ENCODE measurements around the gene DDX3X.
"Not testable (repeated sequence)": the region's sequence is repeated elsewhere in the genome, so short reads cannot be mapped to it uniquely, and the experiment has no call there.

DDX3X gene

DNA sequence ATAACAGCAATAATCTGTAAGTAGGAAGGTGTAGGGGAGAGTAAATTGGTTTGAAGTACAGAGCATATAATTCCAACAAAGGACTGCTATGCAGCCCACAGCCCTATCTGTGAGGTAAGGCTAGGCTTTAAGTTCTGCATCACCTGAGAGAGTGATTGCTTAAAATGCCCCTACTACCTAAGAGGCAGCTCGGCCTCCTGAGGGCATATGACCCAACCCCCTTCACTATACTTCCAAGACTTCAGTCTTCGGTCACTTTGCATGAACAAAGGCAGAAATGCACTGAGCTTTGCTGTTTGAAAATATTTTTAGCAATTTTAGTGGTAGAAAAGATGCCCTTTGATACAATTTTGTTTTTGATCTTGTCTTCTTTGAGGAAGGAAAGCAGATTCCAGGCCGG, 4.9 kb upstream of the DDX3X start:
- DNase-seq (ENCODE audit: low read depth in 2 of 2), result no peak

DNA sequence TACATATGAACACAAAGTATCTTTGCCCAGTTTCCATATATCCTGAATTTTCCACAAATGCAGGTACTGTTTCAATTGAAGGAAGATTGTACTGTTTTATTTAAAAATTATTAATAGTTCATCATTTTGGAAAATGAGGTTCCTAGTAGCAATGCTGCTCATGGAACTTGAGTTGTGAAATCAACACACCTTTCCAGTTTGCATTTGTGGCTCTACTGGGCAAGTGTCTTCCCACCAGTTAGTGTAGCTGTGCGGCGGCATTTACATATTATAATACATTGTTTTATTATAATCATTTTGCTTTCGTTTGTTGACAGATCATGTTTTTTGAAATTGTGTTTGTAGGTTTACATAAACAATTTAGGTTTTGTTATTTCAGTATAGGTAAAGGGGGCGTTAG, 2.0 kb upstream of the DDX3X start:
- no peak for DNase-seq (ENCODE audit: low read depth in 2 of 2)

DNA sequence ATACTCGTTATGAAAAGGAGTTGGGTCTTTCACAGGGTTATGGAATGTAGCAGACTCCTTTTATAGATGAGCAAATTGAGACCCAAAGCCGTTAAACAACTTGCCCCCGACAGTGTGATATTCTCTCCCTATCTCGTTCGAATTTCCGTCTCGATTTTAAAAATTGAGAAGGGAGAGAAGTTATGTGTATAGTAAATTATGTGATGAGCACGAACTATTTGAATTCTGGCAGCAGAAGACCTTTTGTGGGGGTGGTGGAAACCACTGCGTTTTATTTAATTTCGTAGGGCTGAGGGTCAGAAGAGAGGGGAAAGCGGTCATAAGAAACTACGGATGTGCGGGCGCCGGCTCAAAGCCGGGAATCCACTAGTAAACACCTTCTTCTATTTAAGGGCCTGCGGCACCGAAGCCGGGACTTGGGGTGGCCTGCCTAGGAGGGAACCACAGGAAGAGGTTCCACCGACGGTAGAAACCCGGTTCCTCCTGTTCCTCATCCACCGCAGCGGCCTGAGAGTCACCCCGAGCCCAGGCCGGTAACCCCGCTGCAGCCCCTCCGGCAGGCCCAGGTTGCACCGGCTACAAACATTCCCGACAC, 1.5 kb upstream of the DDX3X start:
- DNase-seq (ENCODE audit: low read depth in 2 of 2), result no peak

DNA sequence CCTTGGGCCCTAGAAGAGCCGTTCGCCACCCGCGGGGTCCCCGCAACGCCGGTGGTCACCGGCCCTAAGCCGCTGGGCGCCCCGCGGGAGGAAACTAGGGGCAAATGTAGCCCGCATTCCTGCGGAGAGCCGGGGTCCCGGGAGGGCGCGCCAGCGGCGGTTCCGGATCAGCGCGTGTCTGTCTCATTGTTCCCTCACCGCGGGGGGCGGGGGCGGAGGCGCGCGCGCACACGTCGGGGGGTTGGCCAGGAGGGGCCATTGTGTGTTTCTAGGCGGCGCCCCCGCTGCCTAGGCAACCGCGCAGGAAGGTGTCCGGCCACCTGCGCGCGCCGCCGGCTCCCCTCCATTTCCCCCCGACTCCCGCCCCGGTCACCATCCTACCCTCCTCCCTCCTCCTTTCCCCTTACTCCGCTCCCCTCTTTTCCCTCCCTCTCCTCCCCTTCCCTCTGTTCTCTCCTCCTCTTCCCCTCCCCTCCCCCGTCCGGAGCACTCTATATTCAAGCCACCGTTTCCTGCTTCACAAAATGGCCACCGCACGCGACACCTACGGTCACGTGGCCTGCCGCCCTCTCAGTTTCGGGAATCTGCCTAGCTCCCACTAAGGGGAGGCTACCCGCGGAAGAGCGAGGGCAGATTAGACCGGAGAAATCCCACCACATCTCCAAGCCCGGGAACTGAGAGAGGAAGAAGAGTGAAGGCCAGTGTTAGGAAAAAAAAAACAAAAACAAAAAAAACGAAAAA, 789 bp upstream of the DDX3X start:
- DNase-seq (ENCODE audit: low read depth in 2 of 2), result peak; percentile 56 to 72

DNA sequence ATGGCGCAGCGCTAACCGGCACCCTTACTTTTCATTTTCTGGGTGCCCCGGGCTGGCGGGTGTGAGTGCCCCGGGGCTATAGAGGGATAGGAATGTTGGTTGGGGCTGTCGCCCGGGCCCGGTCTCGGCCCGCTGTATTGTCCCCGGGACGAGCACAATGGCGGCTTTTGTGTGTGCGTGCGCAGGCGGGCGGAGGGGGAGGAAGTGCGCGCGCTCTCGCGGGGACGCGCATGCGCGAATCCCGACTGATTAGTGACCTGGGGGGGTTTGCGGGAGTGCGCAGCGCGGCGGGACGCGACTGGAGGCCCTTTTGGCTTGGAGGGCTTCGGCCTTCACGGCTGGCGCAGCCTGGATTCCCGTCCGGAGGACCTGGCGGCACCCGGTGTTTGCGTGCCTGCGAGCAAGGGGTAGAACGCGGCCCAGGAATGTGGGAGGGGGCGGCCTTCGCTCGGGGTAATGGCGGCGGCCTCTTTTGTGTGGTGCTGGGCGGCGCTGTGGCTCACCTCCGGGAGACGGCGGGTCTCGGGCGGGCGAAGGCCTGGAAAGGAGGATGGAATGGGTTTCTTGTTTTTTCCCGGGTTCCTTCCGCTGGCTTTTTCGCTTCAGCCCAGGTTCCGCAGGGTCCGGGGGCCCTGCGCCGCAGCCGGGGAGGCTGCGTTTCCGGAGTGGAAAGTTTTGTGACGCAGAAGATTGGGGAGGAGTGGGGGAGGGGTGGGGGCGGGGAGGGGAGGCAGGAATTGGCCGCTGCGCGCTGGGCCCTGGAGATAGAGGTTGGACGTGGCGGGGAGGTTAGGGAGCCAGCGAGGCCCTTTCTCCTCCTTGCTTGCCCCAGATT, 618 bp downstream of the DDX3X start:
- DNase-seq (ENCODE audit: low read depth in 2 of 2), result peak; percentile 50 to 52

DNA sequence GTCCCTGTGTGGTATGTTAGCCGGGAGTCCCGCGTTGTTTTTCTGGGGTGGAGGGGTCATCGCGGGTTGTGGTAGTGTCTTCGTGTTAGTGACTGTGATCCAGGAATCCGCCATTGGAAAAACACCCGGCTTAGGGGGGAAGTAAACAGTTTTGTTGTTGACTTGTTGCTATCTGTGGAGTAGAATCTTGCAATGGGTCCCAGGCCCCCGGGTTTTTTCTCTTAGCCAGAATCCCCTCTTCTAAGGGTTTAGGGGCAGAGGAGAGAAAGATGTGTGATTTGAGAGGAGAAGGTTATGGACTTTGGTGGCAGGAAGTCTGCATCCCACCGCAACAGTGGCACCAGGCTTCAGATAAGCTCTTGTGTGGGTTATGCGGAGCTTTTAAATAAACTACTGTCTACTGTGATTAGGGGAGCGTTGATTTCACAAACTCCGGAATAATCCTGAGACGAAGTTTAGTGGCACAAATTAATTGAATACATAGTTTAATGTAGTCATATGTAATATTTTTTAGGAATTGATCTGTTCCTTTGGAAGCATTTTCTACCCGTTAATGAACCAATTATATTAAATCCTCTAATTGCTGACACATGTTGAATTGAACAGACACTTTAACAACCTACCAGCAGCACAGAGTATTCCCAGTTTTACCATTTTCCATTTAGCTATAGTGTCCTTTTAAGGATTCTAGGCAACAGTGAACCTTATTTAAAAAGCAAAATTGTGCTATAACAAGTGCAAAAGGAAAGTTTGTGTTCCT, 1.4 kb downstream of the DDX3X start:
- DNase-seq (ENCODE audit: low read depth in 2 of 2), result no peak

DNA sequence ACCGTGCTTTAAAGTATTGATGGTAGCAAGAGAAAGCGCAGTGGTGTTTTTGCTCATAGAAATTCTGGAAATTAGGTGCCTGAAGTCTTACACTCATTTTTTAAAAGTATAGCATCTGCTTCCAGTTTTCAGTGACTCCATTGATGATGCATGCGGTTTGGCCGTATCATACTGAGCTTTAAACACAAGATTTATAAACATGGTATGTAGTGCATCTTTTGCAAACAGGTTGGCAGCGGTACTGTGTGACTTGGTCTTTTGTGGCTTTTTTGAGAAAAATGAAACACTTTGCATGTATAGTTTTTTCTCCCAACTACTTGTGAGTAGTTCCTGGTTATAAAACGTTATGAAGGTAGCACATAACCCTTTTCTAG, 2.0 kb downstream of the DDX3X start:
- no peak for DNase-seq (ENCODE audit: low read depth in 2 of 2)

DNA sequence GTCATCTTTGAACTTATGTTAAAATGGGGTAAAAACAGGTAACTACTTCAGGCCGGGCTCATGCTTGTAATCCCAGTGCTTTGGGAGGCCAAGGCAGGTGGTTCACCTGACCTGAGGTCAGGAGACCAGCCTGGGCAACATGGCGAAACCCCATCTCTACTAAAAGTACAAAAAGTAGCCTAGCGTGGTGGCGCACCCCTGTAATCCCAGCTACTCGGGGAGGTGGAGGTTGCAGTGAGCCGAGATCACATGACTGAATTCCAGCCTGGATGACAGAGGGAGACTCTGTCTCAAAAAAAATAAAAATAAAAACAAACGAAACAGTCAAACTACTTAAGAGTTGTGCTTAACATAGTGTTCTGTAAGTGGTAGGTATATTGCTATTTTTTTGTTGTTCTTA, 2.5 kb downstream of the DDX3X start:
- no peak for DNase-seq (ENCODE audit: low read depth in 2 of 2)

DNA sequence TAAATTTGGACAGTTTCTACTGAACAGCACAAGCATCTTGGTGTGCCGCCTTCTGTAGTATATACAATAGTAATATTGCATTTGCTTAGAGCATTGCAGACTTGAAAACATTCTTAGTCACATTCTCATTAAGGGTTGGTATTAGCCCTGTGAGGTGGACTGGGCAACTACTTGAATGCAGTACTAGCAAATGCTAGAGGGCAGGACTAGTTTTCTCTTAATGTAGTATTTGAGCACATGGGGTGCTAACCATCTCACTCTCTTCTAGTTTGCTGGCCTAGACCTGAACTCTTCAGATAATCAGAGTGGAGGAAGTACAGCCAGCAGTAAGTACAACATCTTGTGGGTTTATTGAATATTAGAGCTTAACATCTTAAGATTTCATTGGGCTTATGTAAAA, 3.2 kb downstream of the DDX3X start:
- no peak for DNase-seq (ENCODE audit: low read depth in 2 of 2)

DNA sequence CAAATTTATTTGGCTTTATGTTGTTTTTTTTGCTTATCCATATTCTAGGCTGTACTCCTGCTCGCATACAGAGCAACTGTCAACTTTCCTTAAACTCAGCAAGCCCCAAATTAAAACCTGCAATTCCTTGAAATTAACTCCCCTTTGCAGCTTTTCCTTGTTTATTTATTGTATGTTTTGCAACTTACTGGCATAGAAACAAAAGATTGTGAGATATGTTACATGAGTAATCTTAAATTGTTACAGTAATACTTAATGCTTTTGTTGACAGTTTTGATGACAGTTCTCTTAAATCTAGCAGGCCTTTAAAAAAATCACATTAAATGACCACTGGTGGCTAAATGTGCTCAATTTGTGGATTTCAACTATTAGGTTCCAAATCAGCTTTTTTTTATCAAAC, 4.5 kb downstream of the DDX3X start:
- no peak for DNase-seq (ENCODE audit: low read depth in 2 of 2)

DNA sequence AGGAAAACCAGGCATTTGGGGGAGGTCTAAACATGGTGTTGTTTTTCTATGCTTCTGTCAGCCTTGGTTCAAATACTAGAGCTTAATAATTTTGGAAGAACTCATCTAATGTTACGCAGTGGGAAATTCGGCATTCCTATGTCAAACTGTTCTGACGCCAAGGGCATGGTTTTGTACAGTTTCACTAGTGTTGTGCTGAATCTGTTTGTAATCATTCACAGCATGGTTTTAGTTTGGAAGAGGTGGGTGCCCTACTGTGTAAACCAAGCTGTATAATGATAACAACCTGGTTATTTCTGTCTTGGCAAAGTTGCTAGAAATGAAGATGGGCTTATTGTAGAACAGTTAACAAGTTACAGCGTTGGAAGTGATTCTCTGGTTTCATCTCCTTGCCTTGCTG, 5.2 kb downstream of the DDX3X start:
- no peak for DNase-seq (ENCODE audit: low read depth in 2 of 2)

DNA sequence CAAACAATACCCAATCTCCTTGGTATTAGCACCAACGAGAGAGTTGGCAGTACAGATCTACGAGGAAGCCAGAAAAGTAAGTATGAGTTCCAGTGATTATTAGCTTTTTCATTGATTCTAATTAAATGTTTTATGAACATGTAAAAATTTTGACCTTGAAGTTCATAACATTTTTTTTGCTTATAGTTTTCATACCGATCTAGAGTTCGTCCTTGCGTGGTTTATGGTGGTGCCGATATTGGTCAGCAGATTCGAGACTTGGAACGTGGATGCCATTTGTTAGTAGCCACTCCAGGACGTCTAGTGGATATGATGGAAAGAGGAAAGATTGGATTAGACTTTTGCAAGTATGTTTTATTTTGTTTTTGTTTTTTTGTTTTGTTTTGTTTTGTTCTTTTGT, 10.1 kb downstream of the DDX3X start:
- DNase-seq (ENCODE audit: low read depth in 2 of 2), result no peak

DNA sequence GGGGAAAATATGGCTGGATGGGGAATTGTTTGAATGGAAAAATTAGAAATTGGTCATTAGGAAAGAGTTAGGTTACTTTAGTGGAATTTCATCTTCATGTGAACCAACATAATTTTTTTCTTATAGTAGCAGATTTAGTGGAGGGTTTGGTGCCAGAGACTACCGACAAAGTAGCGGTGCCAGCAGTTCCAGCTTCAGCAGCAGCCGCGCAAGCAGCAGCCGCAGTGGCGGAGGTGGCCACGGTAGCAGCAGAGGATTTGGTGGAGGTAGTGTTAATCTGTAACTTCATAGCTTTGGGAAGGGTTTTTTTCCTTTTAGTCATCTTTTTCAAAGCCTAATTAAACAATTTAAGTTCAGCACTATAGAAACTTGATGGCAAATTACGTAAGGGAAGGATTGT, 13.2 kb downstream of the DDX3X start:
- no peak for DNase-seq (ENCODE audit: low read depth in 2 of 2)

DNA sequence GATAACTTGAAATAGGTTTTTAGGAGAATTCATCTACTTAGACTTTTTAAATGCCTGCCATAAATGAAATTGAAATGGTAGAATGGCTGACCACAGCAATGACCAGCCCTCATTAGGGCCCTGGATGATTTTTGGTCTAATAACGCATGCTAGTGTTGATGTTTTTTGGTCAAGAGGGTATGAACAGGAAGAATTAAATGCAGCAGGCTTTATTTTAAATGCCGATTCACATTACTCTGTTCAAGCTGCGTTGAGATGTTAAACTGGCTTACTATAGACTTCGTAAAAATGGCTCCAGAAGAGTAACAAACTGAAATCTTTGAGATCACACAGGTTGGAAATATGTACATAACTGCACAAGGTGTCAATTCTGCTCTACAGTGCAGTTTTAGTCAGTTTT, 14.6 kb downstream of the DDX3X start:
- DNase-seq (ENCODE audit: low read depth in 2 of 2), result no peak

DNA sequence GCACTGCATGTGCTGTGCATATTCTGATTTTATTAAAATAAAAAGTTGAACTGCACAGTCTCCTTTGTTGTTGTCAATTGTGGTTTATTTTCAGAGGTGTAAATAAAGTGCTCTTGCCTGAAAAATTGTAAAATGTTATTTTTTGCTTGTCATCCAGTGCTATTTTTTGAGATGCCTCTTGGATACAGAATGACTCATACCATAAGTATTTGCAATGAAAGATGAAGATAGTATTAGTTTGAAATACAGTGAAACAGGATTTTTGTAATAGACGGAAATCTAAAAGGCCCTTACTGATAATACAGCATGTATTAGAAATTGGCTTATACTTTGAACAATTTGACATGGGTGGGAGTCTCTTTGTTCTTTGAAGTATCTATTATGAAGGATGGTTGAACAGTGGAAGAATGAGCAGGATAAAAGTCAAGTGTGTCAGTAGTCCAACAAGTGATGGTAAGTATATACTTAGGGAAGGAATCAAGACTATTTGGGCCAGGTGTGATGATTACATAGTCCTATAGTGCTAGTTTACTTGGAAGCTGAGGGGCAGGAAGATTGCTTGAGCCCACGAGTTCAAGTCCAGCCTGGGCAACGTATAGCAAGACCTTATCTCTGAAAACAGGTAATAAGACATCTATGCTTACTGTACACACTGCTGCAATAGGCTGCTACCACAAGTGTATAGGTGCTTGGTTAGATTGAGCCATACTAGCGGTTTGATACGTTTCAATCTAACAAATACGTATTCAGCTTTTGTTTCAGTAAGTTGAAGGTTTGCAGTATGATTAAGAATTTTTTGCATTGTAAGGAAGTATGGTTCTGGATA, 16.4 kb downstream of the DDX3X start:
- DNase-seq (ENCODE audit: low read depth in 2 of 2), result no peak

DNA sequence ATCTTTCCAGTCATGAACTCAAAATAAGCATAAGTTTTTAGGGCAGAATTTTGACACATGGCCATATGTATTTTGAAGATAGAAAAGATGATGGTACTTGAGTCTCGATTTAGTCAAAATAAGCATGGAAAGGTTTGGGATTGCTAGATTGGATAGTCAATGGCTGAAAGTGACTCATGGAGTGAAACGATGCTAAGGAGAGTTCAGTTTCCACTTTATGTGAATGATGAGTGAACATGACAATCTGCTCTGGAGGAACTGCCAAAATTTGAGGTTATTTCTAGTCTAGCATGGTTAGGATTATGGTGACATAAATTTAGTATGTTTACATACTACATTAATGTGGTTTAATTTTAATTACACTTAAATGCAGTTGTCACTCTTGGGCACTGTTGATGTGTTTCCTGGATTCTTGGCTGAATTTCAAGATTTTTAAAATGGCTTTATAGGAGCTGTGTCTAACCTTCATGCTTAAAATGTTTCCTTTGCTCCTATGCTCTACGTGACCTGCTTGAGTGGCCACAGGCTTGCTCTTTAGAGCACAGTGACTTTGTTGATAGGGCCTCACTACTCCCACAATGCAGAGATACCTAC, 17.1 kb downstream of the DDX3X start:
- DNase-seq (ENCODE audit: low read depth in 2 of 2), result no peak

DNA sequence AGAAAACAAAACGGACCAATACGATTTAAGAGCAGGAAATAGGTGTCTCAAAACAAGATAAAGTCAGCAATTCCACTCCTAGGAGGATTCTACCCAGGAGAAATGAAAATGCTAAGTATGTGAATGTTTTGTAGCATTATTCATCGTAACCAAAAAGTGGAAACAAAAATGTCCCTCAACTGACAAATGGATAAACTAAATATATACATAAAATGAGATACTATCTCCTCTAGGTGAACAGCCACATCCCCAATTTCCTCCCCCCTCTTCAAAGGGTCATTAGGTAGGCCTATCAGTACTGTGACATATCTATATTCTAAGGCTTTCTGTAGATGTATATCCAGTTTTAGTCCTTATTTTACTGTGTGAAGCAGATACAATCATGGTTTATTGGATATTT, 18.0 kb downstream of the DDX3X start:
- no peak for DNase-seq (ENCODE audit: low read depth in 2 of 2)

DNA sequence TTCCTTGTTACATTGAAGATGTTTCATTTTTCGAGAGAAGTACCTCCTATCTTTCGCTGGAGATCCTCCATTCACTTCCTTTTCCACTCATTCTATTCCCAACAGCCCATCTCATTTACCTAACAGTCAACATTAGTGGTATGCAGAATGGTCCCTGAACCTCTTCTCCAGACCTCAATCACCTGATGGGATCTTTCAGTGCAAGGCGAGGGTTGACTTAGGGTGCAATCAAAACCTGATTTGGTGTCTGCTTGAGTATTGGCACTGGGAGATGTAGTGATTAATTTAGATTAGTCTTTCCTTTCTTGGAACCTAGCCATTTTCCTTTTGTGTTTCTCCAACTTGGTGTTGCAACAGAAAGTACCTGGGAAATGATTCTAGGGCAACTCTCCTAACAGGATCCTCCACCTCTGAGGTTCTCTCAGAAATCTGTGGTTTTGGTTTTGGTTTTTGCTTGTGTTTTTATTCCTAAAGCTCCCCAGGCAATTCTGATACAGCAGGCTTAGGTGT, 18.4 kb downstream of the DDX3X start:
- DNase-seq (ENCODE audit: low read depth in 2 of 2), result no peak

DNA sequence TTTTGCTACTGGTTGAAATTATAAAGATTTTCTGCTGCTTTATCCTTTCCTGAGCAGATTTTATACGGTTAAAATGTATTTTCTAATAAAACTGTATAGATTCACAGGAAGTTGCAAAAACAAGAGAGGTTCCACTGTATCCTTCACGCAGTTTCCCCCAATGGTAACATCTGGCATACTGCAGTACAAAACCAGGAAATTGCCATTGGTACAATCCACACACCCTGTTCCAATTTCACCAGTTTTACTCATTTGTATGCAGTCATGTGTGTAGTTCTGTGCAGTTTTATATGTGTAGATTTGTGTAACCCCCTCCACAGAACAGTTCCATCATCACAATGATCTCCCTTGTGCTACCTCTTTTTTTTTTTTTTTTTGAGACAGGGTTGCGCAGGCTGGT, 20.0 kb downstream of the DDX3X start:
- no peak for DNase-seq (ENCODE audit: low read depth in 2 of 2)

DNA sequence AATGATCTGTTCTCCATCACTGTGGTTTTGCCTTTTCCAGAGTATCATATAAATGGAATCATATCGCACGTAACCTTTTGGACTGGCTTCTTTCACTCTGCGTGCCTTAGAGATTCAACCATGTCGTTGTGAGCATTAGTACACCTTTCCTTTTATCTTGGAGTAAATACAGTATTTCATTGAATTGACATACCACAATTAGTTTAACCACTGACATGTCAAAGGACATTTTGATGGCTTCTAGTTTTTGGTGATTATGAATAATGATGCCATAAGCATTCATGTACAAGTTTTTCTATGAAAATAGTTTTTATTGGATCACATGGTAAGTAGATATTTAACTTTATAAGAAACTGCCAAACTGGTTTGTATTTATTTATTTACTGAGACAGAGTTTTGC, 35.2 kb downstream of the DDX3X start:
- no peak for DNase-seq (ENCODE audit: low read depth in 2 of 2)

DNA sequence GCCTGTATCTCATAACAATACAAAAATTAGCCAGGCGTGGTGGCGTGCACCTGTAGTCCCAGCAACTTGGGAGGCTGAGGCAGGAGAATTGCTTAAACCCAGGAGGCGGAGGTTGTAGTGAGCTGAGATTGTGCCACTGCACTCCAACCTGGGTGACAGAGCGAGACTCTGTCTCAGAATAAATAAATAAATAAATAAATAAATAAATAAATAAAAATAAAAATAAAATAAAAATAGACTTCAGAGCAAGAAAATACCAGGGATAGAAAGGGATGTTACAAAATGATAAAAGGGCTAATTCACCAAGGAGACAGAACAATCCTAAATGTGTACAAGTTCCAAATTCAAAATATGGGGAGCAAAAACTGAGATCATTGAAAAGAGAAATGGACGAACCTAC, 37.6 kb downstream of the DDX3X start:
- not testable (repeated sequence) for DNase-seq (ENCODE audit: low read depth in 2 of 2)
